Left cardiac atrium (tissue), 4 donors: ENCODE data around the gene DGKZ. TPM values are rescaled to one million over a fixed set of nuclear protein-coding genes. Genes with fewer than 3 reads are reported as not detected.

Source experiments
- ATAC-seq, 2 donors: fragments of 200-7000 bp; cut with Tn5 transposase; one replicate each; pipeline ENCODE4 v1.9.1; 2020; ENCODE audit warnings: mild to moderate bottlenecking in 2 of 2, moderate library complexity in 2 of 2
- DNase-seq: peaks from one replicate; pipeline ENCODE4 v3.0.0-alpha.2; 2020
- intact Hi-C, 2 donors: fragments of 100-400 bp; cut with DNase I; formaldehyde crosslinking; loops; one replicate each; pipeline versions ENCODE4 v1.14.1 to v1.15.1; 2022 to 2023
- total RNA-seq, 2 donors: library from RNA; stranded (reverse); fragmentation: NEBNext Ultra II Directional; extraction: Animal tissue kit (Norgen Biotek cat#: 25700); gene quantifications; one replicate each; pipeline ENCODE4 v1.2.1, GENCODE V29; 2021
- donor health status: DM: no; HTN: yes; CAD: no.
- donor health status: DM: no; HTN: yes; CAD: no; lungs with severe emphysema.
- donor health status: DM: yes; HTN: yes; CAD: no.
- donor health status: Dilated cardiomyopathy.

DGKZ gene
- total RNA-seq, 2 donors from 2014 or later, result 80.2 to 91.8 TPM

GRCh38 chr11:46338988-46339666 is 8.1 kb upstream of the DGKZ start:
- intact Hi-C loops, result loop anchor here in 1 of 2 donors (10.0 kb wide), 1 partner anchor 224 kb away; no protein-coding TSS in a partner anchor
- ATAC-seq (peak; percentile 79 to 84), DNase-seq (peak; percentile 65)

GRCh38 chr11:46339816-46340215 is 7.4 kb upstream of the DGKZ start:
- peak; percentile 62 to 85 for ATAC-seq
- DNase-seq, result no peak
- intact Hi-C loops, result loop anchor here in 1 of 2 donors (10.0 kb wide), 1 partner anchor 225 kb away; no protein-coding TSS in a partner anchor

GRCh38 chr11:46341454-46341853 is 5.8 kb upstream of the DGKZ start:
- intact Hi-C loops, result no loop called here
- no peak for DNase-seq
- ATAC-seq, result no peak

- no peak for ATAC-seq
These were observed 5.0 kb upstream of the DGKZ start for GRCh38 chr11:46342239-46342638.

GRCh38 chr11:46343520-46343919 is 3.7 kb upstream of the DGKZ start:
- intact Hi-C loops, result no loop called here
- DNase-seq, result no peak
- ATAC-seq, result no peak

More at GRCh38 chr11:46342239-46342638, 5.0 kb upstream of the DGKZ start:
- intact Hi-C loops, result no loop called here
- peak; percentile 60 for DNase-seq

GRCh38 chr11:46345131-46345597 is 2.1 kb upstream of the DGKZ start:
- peak; percentile 76 for DNase-seq
- peak; percentile 12 to 24 for ATAC-seq
- intact Hi-C loops, result no loop called here

GRCh38 chr11:46345881-46346484 is 1.3 kb upstream of the DGKZ start:
- DNase-seq (no peak), ATAC-seq (peak in 1 of 2 donors; percentile 2)
- intact Hi-C loops, result no loop called here

- DNase-seq (no peak), ATAC-seq (peak in 1 of 2 donors; percentile 1)
- intact Hi-C loops, result no loop called here
These were observed 511 bp downstream of the DGKZ start for GRCh38 chr11:46347637-46348311.

- intact Hi-C loops, result no loop called here
- ATAC-seq (no peak), DNase-seq (no peak)
These were observed 1.5 kb downstream of the DGKZ start for GRCh38 chr11:46348566-46349401.

- ATAC-seq (no peak), DNase-seq (no peak)
- intact Hi-C loops, result no loop called here
These were observed 3.4 kb downstream of the DGKZ start for GRCh38 chr11:46350695-46351094.

GRCh38 chr11:46351148-46351547 is 3.9 kb downstream of the DGKZ start:
- no peak for DNase-seq
- no peak for ATAC-seq

GRCh38 chr11:46351606-46352005 is 4.3 kb downstream of the DGKZ start:
- no peak for ATAC-seq
- no peak for DNase-seq
- intact Hi-C loops, result loop anchor here in 1 of 2 donors (2.0 kb wide), 1 partner anchor 15 kb away; no protein-coding TSS in a partner anchor

More at GRCh38 chr11:46351148-46351547, 3.9 kb downstream of the DGKZ start:
- intact Hi-C loops, result no loop called here

- ATAC-seq, result peak; percentile 20 to 33
- intact Hi-C loops, result loop anchor here in 1 of 2 donors (2.0 kb wide), 1 partner anchor 15 kb away; no protein-coding TSS in a partner anchor
These were observed 5.0 kb downstream of the DGKZ start for GRCh38 chr11:46352063-46352841.

GRCh38 chr11:46353698-46354097 is 6.4 kb downstream of the DGKZ start:
- intact Hi-C loops, result loop anchor here in 1 of 2 donors (2.0 kb wide), 1 partner anchor 13 kb away; no protein-coding TSS in a partner anchor
- ATAC-seq, result peak; percentile 21 to 40
- no peak for DNase-seq

More at GRCh38 chr11:46352063-46352841, 5.0 kb downstream of the DGKZ start:
- DNase-seq, result no peak

- intact Hi-C loops, result no loop called here
- peak in 1 of 2 donors; percentile 4 for ATAC-seq
- no peak for DNase-seq
These were observed 9.7 kb downstream of the DGKZ start for GRCh38 chr11:46356924-46357482.

- ATAC-seq (peak in 1 of 2 donors; percentile 2), DNase-seq (no peak)
- intact Hi-C loops, result no loop called here
These were observed 10.2 kb downstream of the DGKZ start for GRCh38 chr11:46357483-46357936.

GRCh38 chr11:46359953-46360352 is 12.7 kb downstream of the DGKZ start:
- no peak for DNase-seq
- no peak for ATAC-seq
- intact Hi-C loops, result no loop called here

GRCh38 chr11:46360878-46361277 is 13.6 kb downstream of the DGKZ start:
- intact Hi-C loops, result no loop called here
- ATAC-seq (no peak), DNase-seq (no peak)
